ENCODE measurements around the gene COBL. TPM values are rescaled to one million over a fixed set of nuclear protein-coding genes. Genes with fewer than 3 reads are reported as not detected.

The COBL gene
- total and polyA plus RNA-seq, 2 donors (not counting 3 experiments of a cell fraction or from before 2014, with no cell fraction given): 0.11 TPM; not detected in 1

- TF ChIP-seq EZH2 (IDR thresholded peaks at IDR 0.05; ENCODE audit: borderline replicate concordance, low read depth, low read length, severe bottlenecking): no peak
- TF ChIP-seq CTCF (IDR thresholded peaks at IDR 0.05; ENCODE audit: extremely low read depth in 1 of 2, insufficient read depth in 1 of 2, low read depth in 1 of 2, low read length in 2 of 2): no peak
- TF ChIP-seq FOS (IDR thresholded peaks at IDR 0.05; ENCODE audit: borderline replicate concordance, insufficient read depth, low read length): no peak
- no peak for TF ChIP-seq POLR2AphosphoS5 (IDR thresholded peaks at IDR 0.05; ENCODE audit: insufficient read depth, low read depth, low read length)
- TF ChIP-seq JUN (IDR thresholded peaks at IDR 0.05; ENCODE audit: borderline replicate concordance, insufficient read depth, insufficient read length, low read depth): no peak
- no peak for TF ChIP-seq MAX (IDR thresholded peaks at IDR 0.05; ENCODE audit: insufficient read depth, insufficient read length)
- no peak for TF ChIP-seq GATA2 (IDR thresholded peaks at IDR 0.05; ENCODE audit: insufficient read depth, insufficient read length, low read depth, low read length)
- TF ChIP-seq POLR2A (IDR thresholded peaks at IDR 0.05; ENCODE audit: low read depth, low read length): no peak
- TF ChIP-seq MYC (IDR thresholded peaks at IDR 0.05; ENCODE audit: low read depth, low read length): no peak
- Histone ChIP-seq H2AFZ (ENCODE audit: low read depth, low read length) (no peak overlapping the region), H3K4me1 (ENCODE audit: control insufficient read depth, extremely low read depth, insufficient read depth, low read length) (no peaks in the 10 kb centered on the region), H3K9ac (replicated peaks; ENCODE audit: extremely low read depth, insufficient read depth, low read length) (no peak overlapping the region), H3K4me2 (ENCODE audit: insufficient read depth, low read length) (no peak overlapping the region), H3K4me3 (replicated peaks in 1 of 3; ENCODE audit: insufficient read depth in 1 of 3, low read depth in 1 of 3, low read length in 3 of 3) (no peak overlapping the region), H3K9me1 (replicated peaks; ENCODE audit: control insufficient read depth, extremely low read depth, insufficient read depth, low read length) (no peaks in the 10 kb centered on the region), H3K9me3 (replicated peaks; ENCODE audit: control insufficient read depth, insufficient read depth, low read length) (no peaks in the 10 kb centered on the region), H3K27me3 (ENCODE audit: control insufficient read depth in 2 of 2, insufficient read depth in 2 of 2, low read length in 2 of 2) (no peaks in the 10 kb centered on the region), H3K36me3 (ENCODE audit: control insufficient read depth in 2 of 2, extremely low read depth in 1 of 2, insufficient read depth in 2 of 2, low read length in 2 of 2) (no peaks in the 10 kb centered on the region), H3K27ac (ENCODE audit: insufficient read depth, low read depth, low read length) (no peak overlapping the region), H4K20me1 (replicated peaks; ENCODE audit: control insufficient read depth, extremely low read depth, insufficient read depth, low read length) (no peaks in the 10 kb centered on the region), H3K79me2 (ENCODE audit: control insufficient read depth, insufficient read depth, low read length) (no peaks in the 10 kb centered on the region)
- dilution Hi-C loops (cut with MboI; ENCODE audit: extremely low pct_ligation_motif_present, low sequenced_read_pairs) (no loop called here), intact Hi-C loops (cut with micrococcal nuclease) (no loop called here)
- ChIA-PET CTCF (no interaction called here), POLR2A (no interaction called here)
- FAIRE-seq: no peak
- no peak for DNase-seq (ENCODE audit: low read depth, low spot score)
- no TSS peak for BruUV-seq (replicated peaks)
Measured at GRCh38 chr7:51250512-51250911, 66.1 kb downstream of the COBL start.
